ENCODE data around the gene BANP.
"Not testable (repeated sequence)": the region's sequence is repeated elsewhere in the genome, so short reads cannot be mapped to it uniquely, and the experiment has no call there.

DNA sequence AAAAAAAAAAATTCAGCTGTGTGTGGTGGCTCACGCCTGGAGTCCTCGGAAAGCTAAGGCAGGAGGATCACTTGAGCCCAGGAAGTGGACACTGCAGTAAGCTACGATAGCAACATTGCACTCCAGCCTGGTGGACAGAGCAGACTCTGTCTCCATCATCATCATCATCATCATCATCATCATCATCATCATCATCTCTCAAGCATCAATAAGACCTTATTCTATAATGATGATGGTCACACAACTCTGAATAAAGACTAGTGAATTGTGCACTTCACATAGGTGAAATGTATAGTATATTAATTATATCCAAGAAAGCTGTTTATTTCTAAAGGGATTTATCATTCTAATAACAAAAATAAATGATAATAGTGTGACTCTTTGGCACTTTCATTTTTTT is 143.7 kb downstream of the BANP start:
- not testable (repeated sequence) for TF ChIP-seq SIN3A (IDR thresholded peaks at IDR 0.05; ENCODE audit: borderline replicate concordance, insufficient read depth, low read depth, low read length); POLR2AphosphoS5 (IDR thresholded peaks at IDR 0.05; ENCODE audit: low read depth, low read length); TCF7L2 (IDR thresholded peaks at IDR 0.05; ENCODE audit: low read depth, low read length)
- TF ChIP-seq, protein P1, sequence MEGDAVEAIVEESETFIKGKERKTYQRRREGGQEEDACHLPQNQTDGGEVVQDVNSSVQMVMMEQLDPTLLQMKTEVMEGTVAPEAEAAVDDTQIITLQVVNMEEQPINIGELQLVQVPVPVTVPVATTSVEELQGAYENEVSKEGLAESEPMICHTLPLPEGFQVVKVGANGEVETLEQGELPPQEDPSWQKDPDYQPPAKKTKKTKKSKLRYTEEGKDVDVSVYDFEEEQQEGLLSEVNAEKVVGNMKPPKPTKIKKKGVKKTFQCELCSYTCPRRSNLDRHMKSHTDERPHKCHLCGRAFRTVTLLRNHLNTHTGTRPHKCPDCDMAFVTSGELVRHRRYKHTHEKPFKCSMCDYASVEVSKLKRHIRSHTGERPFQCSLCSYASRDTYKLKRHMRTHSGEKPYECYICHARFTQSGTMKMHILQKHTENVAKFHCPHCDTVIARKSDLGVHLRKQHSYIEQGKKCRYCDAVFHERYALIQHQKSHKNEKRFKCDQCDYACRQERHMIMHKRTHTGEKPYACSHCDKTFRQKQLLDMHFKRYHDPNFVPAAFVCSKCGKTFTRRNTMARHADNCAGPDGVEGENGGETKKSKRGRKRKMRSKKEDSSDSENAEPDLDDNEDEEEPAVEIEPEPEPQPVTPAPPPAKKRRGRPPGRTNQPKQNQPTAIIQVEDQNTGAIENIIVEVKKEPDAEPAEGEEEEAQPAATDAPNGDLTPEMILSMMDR (IDR thresholded peaks at IDR 0.05) = not testable (repeated sequence)
- TF ChIP-seq, protein P2, sequence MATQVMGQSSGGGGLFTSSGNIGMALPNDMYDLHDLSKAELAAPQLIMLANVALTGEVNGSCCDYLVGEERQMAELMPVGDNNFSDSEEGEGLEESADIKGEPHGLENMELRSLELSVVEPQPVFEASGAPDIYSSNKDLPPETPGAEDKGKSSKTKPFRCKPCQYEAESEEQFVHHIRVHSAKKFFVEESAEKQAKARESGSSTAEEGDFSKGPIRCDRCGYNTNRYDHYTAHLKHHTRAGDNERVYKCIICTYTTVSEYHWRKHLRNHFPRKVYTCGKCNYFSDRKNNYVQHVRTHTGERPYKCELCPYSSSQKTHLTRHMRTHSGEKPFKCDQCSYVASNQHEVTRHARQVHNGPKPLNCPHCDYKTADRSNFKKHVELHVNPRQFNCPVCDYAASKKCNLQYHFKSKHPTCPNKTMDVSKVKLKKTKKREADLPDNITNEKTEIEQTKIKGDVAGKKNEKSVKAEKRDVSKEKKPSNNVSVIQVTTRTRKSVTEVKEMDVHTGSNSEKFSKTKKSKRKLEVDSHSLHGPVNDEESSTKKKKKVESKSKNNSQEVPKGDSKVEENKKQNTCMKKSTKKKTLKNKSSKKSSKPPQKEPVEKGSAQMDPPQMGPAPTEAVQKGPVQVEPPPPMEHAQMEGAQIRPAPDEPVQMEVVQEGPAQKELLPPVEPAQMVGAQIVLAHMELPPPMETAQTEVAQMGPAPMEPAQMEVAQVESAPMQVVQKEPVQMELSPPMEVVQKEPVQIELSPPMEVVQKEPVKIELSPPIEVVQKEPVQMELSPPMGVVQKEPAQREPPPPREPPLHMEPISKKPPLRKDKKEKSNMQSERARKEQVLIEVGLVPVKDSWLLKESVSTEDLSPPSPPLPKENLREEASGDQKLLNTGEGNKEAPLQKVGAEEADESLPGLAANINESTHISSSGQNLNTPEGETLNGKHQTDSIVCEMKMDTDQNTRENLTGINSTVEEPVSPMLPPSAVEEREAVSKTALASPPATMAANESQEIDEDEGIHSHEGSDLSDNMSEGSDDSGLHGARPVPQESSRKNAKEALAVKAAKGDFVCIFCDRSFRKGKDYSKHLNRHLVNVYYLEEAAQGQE (IDR thresholded peaks at IDR 0.05; ENCODE audit: insufficient read depth in 1 of 2, low read depth in 2 of 2, low read length in 1 of 2) = not testable (repeated sequence)
